Measurements from ENCODE around the gene ABHD14A. TPM values are rescaled to one million over a fixed set of nuclear protein-coding genes. Genes with fewer than 3 reads are reported as not detected.

ABHD14A gene
- total RNA-seq, 1 donor from 2014 or later, result 15.9 TPM

- intact Hi-C loops (cut with DNase I), result no loop called here
- ATAC-seq, result no peak
Observed at GRCh38 chr3:52005571-52005986, 30.7 kb downstream of the ABHD14A start.

GRCh38 chr3:52006017-52006819 lies 31.4 kb downstream of the ABHD14A start:
- no peak for ATAC-seq
- DNase-seq (ENCODE audit: low spot score), result no peak
- intact Hi-C loops (cut with DNase I), result no loop called here

More at GRCh38 chr3:52005571-52005986, 30.7 kb downstream of the ABHD14A start:
- DNase-seq (ENCODE audit: low spot score), result no peak

- no peak for DNase-seq (ENCODE audit: low spot score)
- intact Hi-C loops (cut with DNase I), result no loop called here
- no peak for ATAC-seq
Observed at GRCh38 chr3:52006820-52007133, 31.9 kb downstream of the ABHD14A start.

GRCh38 chr3:52007291-52007690 lies 32.4 kb downstream of the ABHD14A start:
- intact Hi-C loops (cut with DNase I), result no loop called here
- DNase-seq (ENCODE audit: low spot score) (no peak), ATAC-seq (no peak)

- DNase-seq (ENCODE audit: low spot score), result no peak
- ATAC-seq, result no peak
- intact Hi-C loops (cut with DNase I), result no loop called here
Observed at GRCh38 chr3:52010431-52010830, 35.6 kb downstream of the ABHD14A start.

- intact Hi-C loops (cut with DNase I), result no loop called here
- DNase-seq (ENCODE audit: low spot score) (no peak), ATAC-seq (no peak)
Observed at GRCh38 chr3:52012699-52013098, 37.8 kb downstream of the ABHD14A start.

- intact Hi-C loops (cut with DNase I), result no loop called here
- ATAC-seq (no peak), DNase-seq (ENCODE audit: low spot score) (no peak)
Observed at GRCh38 chr3:52013802-52014598, 39.1 kb downstream of the ABHD14A start.

GRCh38 chr3:52014613-52015012 lies 39.7 kb downstream of the ABHD14A start:
- ATAC-seq (no peak), DNase-seq (ENCODE audit: low spot score) (no peak)
- intact Hi-C loops (cut with DNase I), result no loop called here

- no peak for DNase-seq (ENCODE audit: low spot score)
- intact Hi-C loops (cut with DNase I), result no loop called here
- ATAC-seq, result no peak
Observed at GRCh38 chr3:52015438-52016228, 40.8 kb downstream of the ABHD14A start.

- ATAC-seq (no peak), DNase-seq (ENCODE audit: low spot score) (no peak)
- intact Hi-C loops (cut with DNase I), result no loop called here
Observed at GRCh38 chr3:52017586-52017985, 42.7 kb downstream of the ABHD14A start.

GRCh38 chr3:52018319-52019000 lies 43.6 kb downstream of the ABHD14A start:
- DNase-seq (ENCODE audit: low spot score) (no peak), ATAC-seq (no peak)
- intact Hi-C loops (cut with DNase I), result no loop called here

GRCh38 chr3:52019352-52020080 lies 44.7 kb downstream of the ABHD14A start:
- intact Hi-C loops (cut with DNase I), result no loop called here
- peak; percentile 76 for DNase-seq (ENCODE audit: low spot score)

GRCh38 chr3:52020796-52021195 lies 45.9 kb downstream of the ABHD14A start:
- ATAC-seq (no peak), DNase-seq (ENCODE audit: low spot score) (no peak)
- intact Hi-C loops (cut with DNase I), result no loop called here

More at GRCh38 chr3:52019352-52020080, 44.7 kb downstream of the ABHD14A start:
- ATAC-seq, result peak; percentile 64

GRCh38 chr3:52021489-52022268 lies 46.8 kb downstream of the ABHD14A start:
- intact Hi-C loops (cut with DNase I), result no loop called here
- ATAC-seq (no peak), DNase-seq (ENCODE audit: low spot score) (no peak)

GRCh38 chr3:52022323-52023100 lies 47.6 kb downstream of the ABHD14A start:
- no peak for ATAC-seq
- intact Hi-C loops (cut with DNase I), result no loop called here
- no peak for DNase-seq (ENCODE audit: low spot score)

- ATAC-seq, result no peak
- no peak for DNase-seq (ENCODE audit: low spot score)
- intact Hi-C loops (cut with DNase I), result no loop called here
Observed at GRCh38 chr3:52023101-52023770, 48.4 kb downstream of the ABHD14A start.

Data from sciatic nerve (tissue), 2 donors.